HEK293 (cell line): Measurements from ENCODE around the gene BLTP3A.

Experiments
- GFI1B ChIP-seq: fragments of 450-650 bp; formaldehyde crosslinking; IDR thresholded peaks from 2 replicates; pipeline ENCODE4 v1.5.1; 2016; ENCODE audit warnings: missing biosample characterization, missing genetic modification characterization
- GLIS2 ChIP-seq: fragments of 450-650 bp; formaldehyde crosslinking; IDR thresholded peaks from 2 replicates; pipeline ENCODE4 v1.5.1; 2016; ENCODE audit warnings: missing biosample characterization, missing genetic modification characterization
- HOXA7 ChIP-seq: sonication (generic); formaldehyde crosslinking; IDR thresholded peaks from 2 replicates; pipeline ENCODE4 v1.8.1; 2022; ENCODE audit warnings: missing genetic modification reagents, borderline replicate concordance
- KLF16 ChIP-seq: fragments of 450-650 bp; formaldehyde crosslinking; IDR thresholded peaks from 2 replicates; pipeline ENCODE4 v1.5.1; 2017; ENCODE audit warnings: missing biosample characterization, missing genetic modification characterization
- PRDM1 ChIP-seq: fragments of 450-650 bp; formaldehyde crosslinking; IDR thresholded peaks from 2 replicates; pipeline ENCODE4; 2016; ENCODE audit warnings: missing biosample characterization, missing genetic modification characterization
- WT1 ChIP-seq: fragments of 450-650 bp; formaldehyde crosslinking; IDR thresholded peaks from 2 replicates; pipeline ENCODE4 v1.5.1; 2016; ENCODE audit warnings: missing biosample characterization, missing genetic modification characterization
- ZBTB1 ChIP-seq: fragments of 450-650 bp; formaldehyde crosslinking; IDR thresholded peaks from 2 replicates; pipeline ENCODE4 v1.5.1; 2016; ENCODE audit warnings: missing biosample characterization, missing genetic modification characterization
- ZFP69B ChIP-seq: fragments of 450-650 bp; formaldehyde crosslinking; IDR thresholded peaks from 2 replicates; pipeline ENCODE4 v1.5.1; 2016; ENCODE audit warnings: missing biosample characterization, missing genetic modification characterization
- ZNF404 ChIP-seq: fragments of 450-650 bp; formaldehyde crosslinking; IDR thresholded peaks from 2 replicates; pipeline ENCODE4 v1.5.1; 2017; ENCODE audit warnings: missing biosample characterization, missing genetic modification characterization
- ZNF521 ChIP-seq: fragments of 450-650 bp; formaldehyde crosslinking; IDR thresholded peaks from 2 replicates; pipeline ENCODE4 v1.5.1; 2017; ENCODE audit warnings: missing biosample characterization, mild to moderate bottlenecking, missing genetic modification characterization
- ZNF571 ChIP-seq: fragments of 450-650 bp; formaldehyde crosslinking; IDR thresholded peaks from 2 replicates; pipeline ENCODE4 v1.5.0; 2017; ENCODE audit warnings: missing biosample characterization, missing genetic modification characterization
- TF ChIP-seq, protein P1 (sequence below): fragments of 450-650 bp; formaldehyde crosslinking; IDR thresholded peaks from 2 replicates; pipeline ENCODE4 v1.5.1; 2016; ENCODE audit warnings: missing biosample characterization, missing genetic modification characterization
- TF ChIP-seq, protein P2 (sequence below): fragments of 450-650 bp; formaldehyde crosslinking; IDR thresholded peaks from 2 replicates; pipeline ENCODE4; 2016; ENCODE audit warnings: missing biosample characterization, missing genetic modification characterization
- TF ChIP-seq, protein P3 (sequence below): fragments of 450-650 bp; formaldehyde crosslinking; optimal IDR thresholded peaks from 2 replicates; pipeline ENCODE3; 2016; ENCODE audit warnings: missing biosample characterization, mild to moderate bottlenecking, missing genetic modification characterization
- TF ChIP-seq, protein P4 (sequence below): fragments of 450-650 bp; formaldehyde crosslinking; conservative IDR thresholded peaks from 2 replicates; pipeline ENCODE4 v1.5.1; 2016; ENCODE audit warnings: low read depth, missing biosample characterization, missing genetic modification characterization
- TF ChIP-seq, protein P5 (sequence below): fragments of 450-650 bp; formaldehyde crosslinking; IDR thresholded peaks from 2 replicates; pipeline ENCODE4 v1.5.1; 2017; ENCODE audit warnings: missing biosample characterization, missing genetic modification characterization
- TF ChIP-seq, protein P6 (sequence below): fragments of 450-650 bp; formaldehyde crosslinking; IDR thresholded peaks from 2 replicates; pipeline ENCODE4 v1.5.1; 2016; ENCODE audit warnings: missing biosample characterization, missing genetic modification characterization
- TF ChIP-seq, protein P7 (sequence below): sonication (generic); formaldehyde crosslinking; IDR thresholded peaks from 2 replicates; pipeline ENCODE4 v1.8.1; 2022; ENCODE audit warnings: mild to moderate bottlenecking, moderate library complexity, missing genetic modification reagents
- TF ChIP-seq, protein P8 (sequence below): fragments of 450-650 bp; formaldehyde crosslinking; IDR thresholded peaks from 2 replicates; pipeline ENCODE4 v1.5.1; 2016; ENCODE audit warnings: missing biosample characterization, missing genetic modification characterization, borderline replicate concordance

Gene BLTP3A

DNA sequence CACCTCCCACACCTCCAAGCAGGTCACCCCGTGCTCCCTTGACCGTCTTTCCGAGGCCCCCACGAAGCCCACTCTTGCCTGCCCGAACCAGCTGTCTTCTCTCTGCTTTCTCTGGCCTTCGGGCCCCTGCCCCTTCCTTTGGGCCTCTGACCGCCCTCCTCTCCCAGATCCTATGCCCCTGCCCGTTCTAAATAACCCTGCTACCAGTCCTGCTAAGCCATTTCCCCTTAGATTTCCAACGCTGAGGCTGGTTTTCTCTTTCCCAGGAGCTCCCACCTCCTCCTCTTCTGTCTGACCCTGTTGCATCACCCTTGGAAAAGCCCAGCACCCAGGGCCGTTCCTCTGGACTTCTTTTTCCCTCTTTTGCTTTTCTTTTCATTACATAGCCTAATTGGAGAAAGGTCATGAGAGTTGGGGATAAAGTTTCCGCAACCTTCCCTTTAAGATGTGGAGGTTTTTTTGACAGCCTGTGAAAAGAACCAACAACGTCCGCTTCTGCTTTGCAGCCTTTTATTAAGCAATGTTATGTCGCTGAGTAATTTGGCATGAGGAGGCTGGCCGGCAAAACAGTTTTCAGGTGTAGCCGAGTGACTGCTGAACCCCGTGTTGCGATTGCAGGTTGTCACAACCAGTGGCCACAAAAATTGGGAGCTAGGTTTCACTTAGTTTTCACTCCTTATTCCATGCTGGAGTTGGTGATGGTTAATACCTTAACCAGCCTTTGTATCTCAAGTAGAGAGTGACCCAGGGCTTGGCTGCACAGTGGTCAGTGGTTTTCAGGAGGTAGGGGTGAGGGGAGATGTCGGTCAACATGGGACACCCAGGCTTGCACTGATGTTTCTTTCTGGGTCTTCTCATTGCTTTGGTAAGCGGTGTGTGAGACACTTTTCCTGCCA, 970 bp downstream of the BLTP3A start (continued):
- TF ChIP-seq, protein P1, sequence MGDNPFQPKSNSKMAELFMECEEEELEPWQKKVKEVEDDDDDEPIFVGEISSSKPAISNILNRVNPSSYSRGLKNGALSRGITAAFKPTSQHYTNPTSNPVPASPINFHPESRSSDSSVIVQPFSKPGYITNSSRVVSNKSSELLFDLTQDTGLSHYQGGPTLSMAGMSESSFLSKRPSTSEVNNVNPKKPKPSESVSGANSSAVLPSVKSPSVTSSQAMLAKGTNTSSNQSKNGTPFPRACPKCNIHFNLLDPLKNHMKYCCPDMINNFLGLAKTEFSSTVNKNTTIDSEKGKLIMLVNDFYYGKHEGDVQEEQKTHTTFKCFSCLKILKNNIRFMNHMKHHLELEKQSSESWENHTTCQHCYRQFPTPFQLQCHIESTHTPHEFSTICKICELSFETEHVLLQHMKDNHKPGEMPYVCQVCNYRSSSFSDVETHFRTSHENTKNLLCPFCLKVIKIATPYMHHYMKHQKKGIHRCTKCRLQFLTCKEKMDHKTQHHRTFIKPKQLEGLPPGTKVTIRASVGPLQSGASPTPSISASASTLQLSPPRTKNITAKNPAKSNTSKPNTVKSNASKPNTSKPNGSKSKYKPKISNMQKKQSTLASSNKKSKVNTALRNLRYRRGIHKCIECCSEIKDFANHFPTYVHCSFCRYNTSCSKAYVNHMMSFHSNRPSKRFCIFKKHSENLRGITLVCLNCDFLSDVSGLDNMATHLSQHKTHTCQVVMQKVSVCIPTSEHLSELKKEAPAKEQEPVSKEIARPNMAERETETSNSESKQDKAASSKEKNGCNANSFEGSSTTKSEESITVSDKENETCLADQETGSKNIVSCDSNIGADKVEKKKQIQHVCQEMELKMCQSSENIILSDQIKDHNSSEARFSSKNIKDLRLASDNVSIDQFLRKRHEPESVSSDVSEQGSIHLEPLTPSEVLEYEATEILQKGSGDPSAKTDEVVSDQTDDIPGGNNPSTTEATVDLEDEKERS = 0 out of 2 replicates have a peak, but pooled peaks have one; percentile 30
- TF ChIP-seq ZNF404 (tag by site-specific recombination) (no peak), ZFP69B (tag by site-specific recombination) (peak; percentile 38; the same call in 1 of the 2 replicates), GFI1B (no peak), HOXA7 (CRISPR knock-in tag) (no peak), KLF16 (tag by site-specific recombination) (0 out of 2 replicates have a peak, but pooled peaks have one; percentile 47), PRDM1 (peak; percentile 85), ZNF521 (tag by site-specific recombination) (no peak), ZNF571 (tag by site-specific recombination) (no peak), GLIS2 (peak; percentile 35), WT1 (tag by site-specific recombination) (0 out of 2 replicates have a peak, but pooled peaks have one; percentile 19), ZBTB1 (no peak)
- TF ChIP-seq, protein P2, sequence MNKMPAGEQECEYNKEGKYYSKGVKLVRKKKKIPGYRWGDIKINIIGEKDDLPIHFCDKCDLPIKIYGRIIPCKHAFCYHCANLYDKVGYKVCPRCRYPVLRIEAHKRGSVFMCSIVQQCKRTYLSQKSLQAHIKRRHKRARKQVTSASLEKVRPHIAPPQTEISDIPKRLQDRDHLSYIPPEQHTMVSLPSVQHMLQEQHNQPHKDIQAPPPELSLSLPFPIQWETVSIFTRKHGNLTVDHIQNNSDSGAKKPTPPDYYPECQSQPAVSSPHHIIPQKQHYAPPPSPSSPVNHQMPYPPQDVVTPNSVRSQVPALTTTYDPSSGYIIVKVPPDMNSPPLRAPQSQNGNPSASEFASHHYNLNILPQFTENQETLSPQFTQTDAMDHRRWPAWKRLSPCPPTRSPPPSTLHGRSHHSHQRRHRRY = peak; percentile 7; the same call in 1 of the 2 replicates
- TF ChIP-seq, protein P3, sequence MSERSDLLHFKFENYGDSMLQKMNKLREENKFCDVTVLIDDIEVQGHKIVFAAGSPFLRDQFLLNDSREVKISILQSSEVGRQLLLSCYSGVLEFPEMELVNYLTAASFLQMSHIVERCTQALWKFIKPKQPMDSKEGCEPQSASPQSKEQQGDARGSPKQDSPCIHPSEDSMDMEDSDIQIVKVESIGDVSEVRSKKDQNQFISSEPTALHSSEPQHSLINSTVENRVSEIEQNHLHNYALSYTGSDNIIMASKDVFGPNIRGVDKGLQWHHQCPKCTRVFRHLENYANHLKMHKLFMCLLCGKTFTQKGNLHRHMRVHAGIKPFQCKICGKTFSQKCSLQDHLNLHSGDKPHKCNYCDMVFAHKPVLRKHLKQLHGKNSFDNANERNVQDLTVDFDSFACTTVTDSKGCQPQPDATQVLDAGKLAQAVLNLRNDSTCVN = no peak
- TF ChIP-seq, protein P4, sequence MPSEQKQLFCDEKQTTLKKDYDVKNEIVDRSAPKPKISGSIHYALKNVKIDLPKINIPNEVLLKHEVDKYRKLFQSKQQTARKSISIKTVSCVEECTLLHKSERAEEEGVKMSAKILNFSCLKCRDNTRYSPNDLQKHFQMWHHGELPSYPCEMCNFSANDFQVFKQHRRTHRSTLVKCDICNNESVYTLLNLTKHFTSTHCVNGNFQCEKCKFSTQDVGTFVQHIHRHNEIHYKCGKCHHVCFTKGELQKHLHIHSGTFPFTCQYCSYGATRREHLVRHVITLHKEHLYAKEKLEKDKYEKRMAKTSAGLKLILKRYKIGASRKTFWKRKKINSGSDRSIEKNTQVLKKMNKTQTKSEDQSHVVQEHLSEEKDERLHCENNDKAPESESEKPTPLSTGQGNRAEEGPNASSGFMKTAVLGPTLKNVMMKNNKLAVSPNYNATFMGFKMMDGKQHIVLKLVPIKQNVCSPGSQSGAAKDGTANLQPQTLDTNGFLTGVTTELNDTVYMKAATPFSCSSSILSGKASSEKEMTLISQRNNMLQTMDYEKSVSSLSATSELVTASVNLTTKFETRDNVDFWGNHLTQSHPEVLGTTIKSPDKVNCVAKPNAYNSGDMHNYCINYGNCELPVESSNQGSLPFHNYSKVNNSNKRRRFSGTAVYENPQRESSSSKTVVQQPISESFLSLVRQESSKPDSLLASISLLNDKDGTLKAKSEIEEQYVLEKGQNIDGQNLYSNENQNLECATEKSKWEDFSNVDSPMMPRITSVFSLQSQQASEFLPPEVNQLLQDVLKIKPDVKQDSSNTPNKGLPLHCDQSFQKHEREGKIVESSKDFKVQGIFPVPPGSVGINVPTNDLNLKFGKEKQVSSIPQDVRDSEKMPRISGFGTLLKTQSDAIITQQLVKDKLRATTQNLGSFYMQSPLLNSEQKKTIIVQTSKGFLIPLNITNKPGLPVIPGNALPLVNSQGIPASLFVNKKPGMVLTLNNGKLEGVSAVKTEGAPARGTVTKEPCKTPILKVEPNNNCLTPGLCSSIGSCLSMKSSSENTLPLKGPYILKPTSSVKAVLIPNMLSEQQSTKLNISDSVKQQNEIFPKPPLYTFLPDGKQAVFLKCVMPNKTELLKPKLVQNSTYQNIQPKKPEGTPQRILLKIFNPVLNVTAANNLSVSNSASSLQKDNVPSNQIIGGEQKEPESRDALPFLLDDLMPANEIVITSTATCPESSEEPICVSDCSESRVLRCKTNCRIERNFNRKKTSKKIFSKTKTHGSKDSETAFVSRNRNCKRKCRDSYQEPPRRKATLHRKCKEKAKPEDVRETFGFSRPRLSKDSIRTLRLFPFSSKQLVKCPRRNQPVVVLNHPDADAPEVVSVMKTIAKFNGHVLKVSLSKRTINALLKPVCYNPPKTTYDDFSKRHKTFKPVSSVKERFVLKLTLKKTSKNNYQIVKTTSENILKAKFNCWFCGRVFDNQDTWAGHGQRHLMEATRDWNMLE (tag by site-specific recombination) = no peak
- TF ChIP-seq, protein P5, sequence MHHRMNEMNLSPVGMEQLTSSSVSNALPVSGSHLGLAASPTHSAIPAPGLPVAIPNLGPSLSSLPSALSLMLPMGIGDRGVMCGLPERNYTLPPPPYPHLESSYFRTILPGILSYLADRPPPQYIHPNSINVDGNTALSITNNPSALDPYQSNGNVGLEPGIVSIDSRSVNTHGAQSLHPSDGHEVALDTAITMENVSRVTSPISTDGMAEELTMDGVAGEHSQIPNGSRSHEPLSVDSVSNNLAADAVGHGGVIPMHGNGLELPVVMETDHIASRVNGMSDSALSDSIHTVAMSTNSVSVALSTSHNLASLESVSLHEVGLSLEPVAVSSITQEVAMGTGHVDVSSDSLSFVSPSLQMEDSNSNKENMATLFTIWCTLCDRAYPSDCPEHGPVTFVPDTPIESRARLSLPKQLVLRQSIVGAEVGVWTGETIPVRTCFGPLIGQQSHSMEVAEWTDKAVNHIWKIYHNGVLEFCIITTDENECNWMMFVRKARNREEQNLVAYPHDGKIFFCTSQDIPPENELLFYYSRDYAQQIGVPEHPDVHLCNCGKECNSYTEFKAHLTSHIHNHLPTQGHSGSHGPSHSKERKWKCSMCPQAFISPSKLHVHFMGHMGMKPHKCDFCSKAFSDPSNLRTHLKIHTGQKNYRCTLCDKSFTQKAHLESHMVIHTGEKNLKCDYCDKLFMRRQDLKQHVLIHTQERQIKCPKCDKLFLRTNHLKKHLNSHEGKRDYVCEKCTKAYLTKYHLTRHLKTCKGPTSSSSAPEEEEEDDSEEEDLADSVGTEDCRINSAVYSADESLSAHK (tag by site-specific recombination) = peak; percentile 15; the same call in 1 of the 2 replicates
- TF ChIP-seq, protein P6, sequence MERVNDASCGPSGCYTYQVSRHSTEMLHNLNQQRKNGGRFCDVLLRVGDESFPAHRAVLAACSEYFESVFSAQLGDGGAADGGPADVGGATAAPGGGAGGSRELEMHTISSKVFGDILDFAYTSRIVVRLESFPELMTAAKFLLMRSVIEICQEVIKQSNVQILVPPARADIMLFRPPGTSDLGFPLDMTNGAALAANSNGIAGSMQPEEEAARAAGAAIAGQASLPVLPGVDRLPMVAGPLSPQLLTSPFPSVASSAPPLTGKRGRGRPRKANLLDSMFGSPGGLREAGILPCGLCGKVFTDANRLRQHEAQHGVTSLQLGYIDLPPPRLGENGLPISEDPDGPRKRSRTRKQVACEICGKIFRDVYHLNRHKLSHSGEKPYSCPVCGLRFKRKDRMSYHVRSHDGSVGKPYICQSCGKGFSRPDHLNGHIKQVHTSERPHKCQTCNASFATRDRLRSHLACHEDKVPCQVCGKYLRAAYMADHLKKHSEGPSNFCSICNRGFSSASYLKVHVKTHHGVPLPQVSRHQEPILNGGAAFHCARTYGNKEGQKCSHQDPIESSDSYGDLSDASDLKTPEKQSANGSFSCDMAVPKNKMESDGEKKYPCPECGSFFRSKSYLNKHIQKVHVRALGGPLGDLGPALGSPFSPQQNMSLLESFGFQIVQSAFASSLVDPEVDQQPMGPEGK = 0 out of 2 replicates have a peak, but pooled peaks have one; percentile 93
- TF ChIP-seq, protein P7, sequence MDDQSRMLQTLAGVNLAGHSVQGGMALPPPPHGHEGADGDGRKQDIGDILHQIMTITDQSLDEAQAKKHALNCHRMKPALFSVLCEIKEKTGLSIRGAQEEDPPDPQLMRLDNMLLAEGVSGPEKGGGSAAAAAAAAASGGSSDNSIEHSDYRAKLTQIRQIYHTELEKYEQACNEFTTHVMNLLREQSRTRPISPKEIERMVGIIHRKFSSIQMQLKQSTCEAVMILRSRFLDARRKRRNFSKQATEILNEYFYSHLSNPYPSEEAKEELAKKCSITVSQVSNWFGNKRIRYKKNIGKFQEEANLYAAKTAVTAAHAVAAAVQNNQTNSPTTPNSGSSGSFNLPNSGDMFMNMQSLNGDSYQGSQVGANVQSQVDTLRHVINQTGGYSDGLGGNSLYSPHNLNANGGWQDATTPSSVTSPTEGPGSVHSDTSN = no peak
- TF ChIP-seq, protein P8, sequence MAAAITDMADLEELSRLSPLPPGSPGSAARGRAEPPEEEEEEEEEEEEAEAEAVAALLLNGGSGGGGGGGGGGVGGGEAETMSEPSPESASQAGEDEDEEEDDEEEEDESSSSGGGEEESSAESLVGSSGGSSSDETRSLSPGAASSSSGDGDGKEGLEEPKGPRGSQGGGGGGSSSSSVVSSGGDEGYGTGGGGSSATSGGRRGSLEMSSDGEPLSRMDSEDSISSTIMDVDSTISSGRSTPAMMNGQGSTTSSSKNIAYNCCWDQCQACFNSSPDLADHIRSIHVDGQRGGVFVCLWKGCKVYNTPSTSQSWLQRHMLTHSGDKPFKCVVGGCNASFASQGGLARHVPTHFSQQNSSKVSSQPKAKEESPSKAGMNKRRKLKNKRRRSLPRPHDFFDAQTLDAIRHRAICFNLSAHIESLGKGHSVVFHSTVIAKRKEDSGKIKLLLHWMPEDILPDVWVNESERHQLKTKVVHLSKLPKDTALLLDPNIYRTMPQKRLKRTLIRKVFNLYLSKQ = no peak
